WTC11 (cell line): ENCODE measurements around the gene ANGEL2.

Source experiments
- ELF4 ChIP-seq: sonication (generic); formaldehyde crosslinking; IDR thresholded peaks from 2 replicates; pipeline ENCODE4 v1.8.1; 2022; ENCODE audit warnings: low read depth, mild to moderate bottlenecking, moderate library complexity, missing genetic modification reagents
- ETV6 ChIP-seq: sonication (generic); formaldehyde crosslinking; IDR thresholded peaks from 2 replicates; pipeline ENCODE4 v1.8.1; 2022; ENCODE audit warnings: mild to moderate bottlenecking, missing genetic modification reagents
- FOXJ3 ChIP-seq: sonication (generic); formaldehyde crosslinking; IDR thresholded peaks from 2 replicates; pipeline ENCODE4 v1.9.0; 2021; ENCODE audit warnings: missing genetic modification reagents, mild to moderate bottlenecking, borderline replicate concordance
- TCF7 ChIP-seq: sonication (generic); formaldehyde crosslinking; IDR thresholded peaks from 2 replicates; pipeline ENCODE4 v1.8.0; 2022; ENCODE audit warnings: mild to moderate bottlenecking, low read depth, missing genetic modification reagents, moderate library complexity
- TF ChIP-seq, protein P1 (sequence below): fragments of 200-600 bp; IDR thresholded peaks from 2 replicates; pipeline ENCODE4 v1.8.0; 2022; ENCODE audit warnings: antibody characterized with exemption
- TF ChIP-seq, protein P2 (sequence below): sonication (generic); formaldehyde crosslinking; IDR thresholded peaks from 2 replicates; pipeline ENCODE4 v1.8.1; 2023; ENCODE audit warnings: mild to moderate bottlenecking, missing genetic modification reagents, moderate library complexity
- TF ChIP-seq, protein P3 (sequence below): sonication (generic); formaldehyde crosslinking; IDR thresholded peaks from 2 replicates; pipeline ENCODE4 v1.8.0; 2022; ENCODE audit warnings: mild to moderate bottlenecking, missing genetic modification reagents
- TF ChIP-seq, protein P4 (sequence below): sonication (generic); formaldehyde crosslinking; IDR thresholded peaks from 2 replicates; pipeline ENCODE4 v1.8.0; 2023; ENCODE audit warnings: missing genetic modification reagents
- TF ChIP-seq, protein P5 (sequence below): sonication (generic); formaldehyde crosslinking; IDR thresholded peaks from 2 replicates; pipeline ENCODE4 v1.8.0; 2022; ENCODE audit warnings: mild to moderate bottlenecking, missing genetic modification reagents

DNA sequence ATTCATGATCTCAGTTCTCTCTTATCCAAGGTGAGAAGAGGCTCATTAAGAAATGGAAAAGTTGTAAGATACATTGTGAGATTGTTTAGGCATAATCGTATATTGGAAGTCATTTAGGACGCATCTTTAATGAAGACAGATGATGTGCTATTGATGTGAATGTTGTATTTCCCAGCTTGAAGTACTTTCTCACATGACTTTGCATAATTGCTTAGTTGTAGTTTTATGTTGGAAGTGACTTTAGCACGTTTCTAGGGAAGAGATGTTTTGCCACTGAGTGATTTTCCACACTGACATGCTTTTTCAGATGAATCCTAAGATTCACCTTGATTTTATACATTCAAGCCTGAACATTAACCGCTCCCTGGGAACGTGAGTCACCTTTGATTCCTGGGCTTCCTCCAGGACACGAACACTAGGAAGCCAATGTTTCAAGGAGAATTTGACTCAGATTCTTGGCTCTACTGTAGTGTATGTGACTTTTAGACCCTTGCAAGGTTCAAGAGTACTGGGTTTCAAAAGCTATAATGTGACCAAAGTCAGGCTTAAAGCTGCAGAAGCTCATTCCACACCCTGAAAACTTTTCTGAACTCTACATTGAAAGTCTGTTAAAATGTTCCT, 27.9 kb downstream of the ANGEL2 start:
- TF ChIP-seq, protein P1, sequence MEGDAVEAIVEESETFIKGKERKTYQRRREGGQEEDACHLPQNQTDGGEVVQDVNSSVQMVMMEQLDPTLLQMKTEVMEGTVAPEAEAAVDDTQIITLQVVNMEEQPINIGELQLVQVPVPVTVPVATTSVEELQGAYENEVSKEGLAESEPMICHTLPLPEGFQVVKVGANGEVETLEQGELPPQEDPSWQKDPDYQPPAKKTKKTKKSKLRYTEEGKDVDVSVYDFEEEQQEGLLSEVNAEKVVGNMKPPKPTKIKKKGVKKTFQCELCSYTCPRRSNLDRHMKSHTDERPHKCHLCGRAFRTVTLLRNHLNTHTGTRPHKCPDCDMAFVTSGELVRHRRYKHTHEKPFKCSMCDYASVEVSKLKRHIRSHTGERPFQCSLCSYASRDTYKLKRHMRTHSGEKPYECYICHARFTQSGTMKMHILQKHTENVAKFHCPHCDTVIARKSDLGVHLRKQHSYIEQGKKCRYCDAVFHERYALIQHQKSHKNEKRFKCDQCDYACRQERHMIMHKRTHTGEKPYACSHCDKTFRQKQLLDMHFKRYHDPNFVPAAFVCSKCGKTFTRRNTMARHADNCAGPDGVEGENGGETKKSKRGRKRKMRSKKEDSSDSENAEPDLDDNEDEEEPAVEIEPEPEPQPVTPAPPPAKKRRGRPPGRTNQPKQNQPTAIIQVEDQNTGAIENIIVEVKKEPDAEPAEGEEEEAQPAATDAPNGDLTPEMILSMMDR: no peak
- TF ChIP-seq, protein P2, sequence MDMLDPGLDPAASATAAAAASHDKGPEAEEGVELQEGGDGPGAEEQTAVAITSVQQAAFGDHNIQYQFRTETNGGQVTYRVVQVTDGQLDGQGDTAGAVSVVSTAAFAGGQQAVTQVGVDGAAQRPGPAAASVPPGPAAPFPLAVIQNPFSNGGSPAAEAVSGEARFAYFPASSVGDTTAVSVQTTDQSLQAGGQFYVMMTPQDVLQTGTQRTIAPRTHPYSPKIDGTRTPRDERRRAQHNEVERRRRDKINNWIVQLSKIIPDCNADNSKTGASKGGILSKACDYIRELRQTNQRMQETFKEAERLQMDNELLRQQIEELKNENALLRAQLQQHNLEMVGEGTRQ (CRISPR knock-in tag): no peak
- TF ChIP-seq, protein P3, sequence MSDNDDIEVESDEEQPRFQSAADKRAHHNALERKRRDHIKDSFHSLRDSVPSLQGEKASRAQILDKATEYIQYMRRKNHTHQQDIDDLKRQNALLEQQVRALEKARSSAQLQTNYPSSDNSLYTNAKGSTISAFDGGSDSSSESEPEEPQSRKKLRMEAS (CRISPR knock-in tag): no peak
- TF ChIP-seq ELF4 (no peak), TCF7 (CRISPR knock-in tag) (no peak), FOXJ3 (CRISPR knock-in tag) (no peak), ETV6 (CRISPR knock-in tag) (no peak)
- TF ChIP-seq, protein P4, sequence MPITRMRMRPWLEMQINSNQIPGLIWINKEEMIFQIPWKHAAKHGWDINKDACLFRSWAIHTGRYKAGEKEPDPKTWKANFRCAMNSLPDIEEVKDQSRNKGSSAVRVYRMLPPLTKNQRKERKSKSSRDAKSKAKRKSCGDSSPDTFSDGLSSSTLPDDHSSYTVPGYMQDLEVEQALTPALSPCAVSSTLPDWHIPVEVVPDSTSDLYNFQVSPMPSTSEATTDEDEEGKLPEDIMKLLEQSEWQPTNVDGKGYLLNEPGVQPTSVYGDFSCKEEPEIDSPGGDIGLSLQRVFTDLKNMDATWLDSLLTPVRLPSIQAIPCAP (CRISPR knock-in tag): no peak
- TF ChIP-seq, protein P5, sequence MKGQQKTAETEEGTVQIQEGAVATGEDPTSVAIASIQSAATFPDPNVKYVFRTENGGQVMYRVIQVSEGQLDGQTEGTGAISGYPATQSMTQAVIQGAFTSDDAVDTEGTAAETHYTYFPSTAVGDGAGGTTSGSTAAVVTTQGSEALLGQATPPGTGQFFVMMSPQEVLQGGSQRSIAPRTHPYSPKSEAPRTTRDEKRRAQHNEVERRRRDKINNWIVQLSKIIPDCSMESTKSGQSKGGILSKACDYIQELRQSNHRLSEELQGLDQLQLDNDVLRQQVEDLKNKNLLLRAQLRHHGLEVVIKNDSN: no peak
